ENCODE results near the gene PIGK.

The PIGK gene

DNA sequence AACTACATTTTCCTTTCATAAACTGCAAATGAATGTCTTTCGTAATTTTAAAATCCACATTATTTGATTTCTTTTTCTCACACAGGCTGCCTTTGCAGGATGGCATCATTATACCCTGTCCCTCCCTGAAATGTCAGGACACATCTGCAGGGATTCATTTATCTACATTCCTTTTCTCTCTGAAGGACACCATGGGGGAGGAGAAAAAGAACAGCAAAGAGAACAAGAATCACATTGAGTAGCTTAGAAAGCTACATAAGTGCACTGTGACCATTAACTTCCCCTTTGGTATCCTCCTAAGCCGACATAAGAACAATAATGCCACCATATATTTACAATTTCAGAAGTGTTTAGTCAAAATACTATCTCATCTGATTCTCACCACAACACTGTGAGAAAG lies 129.5 kb downstream of the PIGK start:
- Histone ChIP-seq H3K4me2 (ENCODE audit: low read depth, low read length) (no peak overlapping the region), H3K27me3 (replicated peaks; ENCODE audit: insufficient read depth, low read length) (no peaks in the 10 kb centered on the region), H2AFZ (ENCODE audit: low read length) (no peak overlapping the region), H3F3A (ENCODE audit: insufficient read depth, low read length) (no peaks in the 10 kb centered on the region), H3K27ac (ENCODE audit: low read length) (no peak overlapping the region), H4K20me1 (ENCODE audit: insufficient read depth, low read length) (no peaks in the 10 kb centered on the region), H3K36me3 (replicated peaks; ENCODE audit: insufficient read depth, low read length) (no peaks in the 10 kb centered on the region), H3K4me3 (ENCODE audit: low read length) (no peak overlapping the region), H3K9me3 (replicated peaks; ENCODE audit: insufficient read depth, low read length) (no peaks in the 10 kb centered on the region), H3K9ac (ENCODE audit: low read length) (no peak overlapping the region), H3K9me2 (replicated peaks; ENCODE audit: insufficient read depth, low read length) (no peaks in the 10 kb centered on the region), H3K79me2 (ENCODE audit: low read length) (no peaks in the 10 kb centered on the region), H3K4me1 (ENCODE audit: low read length) (no peaks in the 10 kb centered on the region)
- TF ChIP-seq CTCF (IDR thresholded peaks at IDR 0.05; ENCODE audit: low read length) (no peak), EZH2phosphoT487 (IDR thresholded peaks at IDR 0.05; ENCODE audit: low read length) (no peak), EZH2 (optimal IDR thresholded peaks at IDR 0.05; ENCODE audit: low read depth, low read length) (no peak)
- no peak for DNase-seq

- Histone ChIP-seq H3K9me3 (replicated peaks; ENCODE audit: insufficient read depth, low read length) (no peaks in the 10 kb centered on the region), H3K4me1 (ENCODE audit: low read length) (no peaks in the 10 kb centered on the region), H3K36me3 (replicated peaks; ENCODE audit: insufficient read depth, low read length) (no peaks in the 10 kb centered on the region), H3K9me2 (replicated peaks; ENCODE audit: insufficient read depth, low read length) (no peaks in the 10 kb centered on the region), H3K4me2 (ENCODE audit: low read depth, low read length) (no peak overlapping the region), H3K27ac (ENCODE audit: low read length) (no peak overlapping the region), H2AFZ (ENCODE audit: low read length) (no peak overlapping the region), H3K4me3 (ENCODE audit: low read length) (no peak overlapping the region), H3F3A (ENCODE audit: insufficient read depth, low read length) (no peaks in the 10 kb centered on the region), H3K27me3 (replicated peaks; ENCODE audit: insufficient read depth, low read length) (no peaks in the 10 kb centered on the region), H3K79me2 (ENCODE audit: low read length) (no peaks in the 10 kb centered on the region), H3K9ac (ENCODE audit: low read length) (no peak overlapping the region), H4K20me1 (ENCODE audit: insufficient read depth, low read length) (no peaks in the 10 kb centered on the region)
- TF ChIP-seq EZH2 (optimal IDR thresholded peaks at IDR 0.05; ENCODE audit: low read depth, low read length) (no peak), CTCF (IDR thresholded peaks at IDR 0.05; ENCODE audit: low read length) (no peak), EZH2phosphoT487 (IDR thresholded peaks at IDR 0.05; ENCODE audit: low read length) (no peak)
- DNase-seq: no peak
These were observed 134.1 kb downstream of the PIGK start for GRCh38 chr1:77085109-77085508.

DNA sequence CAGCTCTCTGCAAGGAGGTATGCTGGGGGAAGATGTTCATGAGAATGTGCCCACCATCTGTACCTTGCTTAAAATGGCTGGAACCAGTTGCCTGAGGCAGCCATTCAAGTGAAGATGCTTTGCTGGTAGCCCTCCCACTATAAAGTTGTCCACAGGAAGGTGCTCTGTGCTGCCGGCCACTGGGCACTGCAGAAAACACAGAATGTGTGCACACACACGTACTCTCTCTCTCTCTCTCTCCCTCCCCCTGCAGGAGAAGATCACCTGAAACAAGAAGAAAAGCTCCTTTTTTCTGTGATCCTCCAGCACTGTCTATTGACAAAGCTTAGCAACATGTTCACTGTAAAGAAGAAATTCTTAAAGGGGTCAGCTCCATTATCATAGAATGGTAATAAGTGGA lies 134.8 kb downstream of the PIGK start:
- Histone ChIP-seq H3K27ac (ENCODE audit: low read length) (no peak overlapping the region), H3K9me3 (replicated peaks; ENCODE audit: insufficient read depth, low read length) (no peaks in the 10 kb centered on the region), H4K20me1 (ENCODE audit: insufficient read depth, low read length) (no peaks in the 10 kb centered on the region), H2AFZ (ENCODE audit: low read length) (no peak overlapping the region), H3K36me3 (replicated peaks; ENCODE audit: insufficient read depth, low read length) (no peaks in the 10 kb centered on the region), H3K4me1 (ENCODE audit: low read length) (no peaks in the 10 kb centered on the region), H3K4me2 (ENCODE audit: low read depth, low read length) (no peak overlapping the region), H3K4me3 (ENCODE audit: low read length) (no peak overlapping the region), H3F3A (ENCODE audit: insufficient read depth, low read length) (no peaks in the 10 kb centered on the region), H3K79me2 (ENCODE audit: low read length) (no peaks in the 10 kb centered on the region), H3K27me3 (replicated peaks; ENCODE audit: insufficient read depth, low read length) (no peaks in the 10 kb centered on the region), H3K9me2 (replicated peaks; ENCODE audit: insufficient read depth, low read length) (no peaks in the 10 kb centered on the region), H3K9ac (ENCODE audit: low read length) (no peak overlapping the region)
- TF ChIP-seq EZH2 (optimal IDR thresholded peaks at IDR 0.05; ENCODE audit: low read depth, low read length) (no peak), EZH2phosphoT487 (IDR thresholded peaks at IDR 0.05; ENCODE audit: low read length) (no peak), CTCF (IDR thresholded peaks at IDR 0.05; ENCODE audit: low read length) (no peak)
- no peak for DNase-seq
